GM12878 (cell line): Measurements from ENCODE around the gene ACSM5. TPM values are rescaled to one million over a fixed set of nuclear protein-coding genes. Genes with fewer than 3 reads are reported as not detected.
"Not testable (repeated sequence)": the region's sequence is repeated elsewhere in the genome, so short reads cannot be mapped to it uniquely, and the experiment has no call there.

ENCODE experiments used
- ATAC-seq: fragments of 200-7000 bp; cut with Tn5 transposase; 3 replicates; pipeline ENCODE4 v1.9.1; 2020; ENCODE audit warnings: mild to moderate bottlenecking, moderate library complexity
- BruUV-seq: library from RNA; stranded (reverse); fragments of 400-500 nt; replicated peaks from 2 replicates; lab custom pipeline; 2021; lab: Mats Ljungman, UMichigan
- CTCF ChIA-PET: fragments of 300-600 bp; sonication (Branson Sonifier 250); formaldehyde crosslinking; extraction: SDS; loops from one replicate; lab custom pipeline; 2021; ENCODE audit warnings: inconsistent platforms; lab: Yijun Ruan, JAX
- POLR2A ChIA-PET: fragments of 350-600 bp; formaldehyde crosslinking; extraction: SDS; loops from one replicate; lab custom pipeline; 2021; ENCODE audit warnings: inconsistent platforms; lab: Charles Lee
- RAD21 ChIA-PET: fragments of 300-600 bp; sonication (Branson Sonifier 250); formaldehyde crosslinking; loops from one replicate; lab custom pipeline; 2023; ENCODE audit warnings: antibody characterized with exemption; ENCODE audit not compliant: unreplicated experiment; lab: Charles Lee
- SMC1A ChIA-PET: fragments of 300-600 bp; sonication (Branson Sonifier 250); formaldehyde crosslinking; loops from one replicate; lab custom pipeline; 2023; ENCODE audit not compliant: unreplicated experiment, uncharacterized antibody; lab: Charles Lee
- DNase-seq: peaks from one replicate; pipeline ENCODE4 v3.0.0-alpha.2; 2011; ENCODE audit warnings: low read depth, low spot score
- FAIRE-seq: peaks from 3 replicates; lab custom pipeline; 2011; peaks lifted over from hg19 to GRCh38; lab: Jason Lieb, UNC
- H2AFZ ChIP-seq: 2 replicates; pipeline ENCODE4 v1.6.0; 2011; ENCODE audit warnings: low read depth, low read length, control low read depth; ENCODE audit not compliant: control insufficient read depth
- H3K27ac ChIP-seq: 2 replicates; pipeline ENCODE4 v1.5.1; 2011; ENCODE audit warnings: control low read depth; ENCODE audit not compliant: control insufficient read depth, insufficient read depth
- H3K27me3 ChIP-seq, 2 experiments: replicated peaks in 1 of 2; 2 replicates each; pipeline versions ENCODE4 v1.6.0 to v1.6.1; 2011; ENCODE audit warnings: low read length in 1 of 2; ENCODE audit not compliant: control insufficient read depth in 2 of 2, insufficient read depth in 2 of 2
- H3K36me3 ChIP-seq, 2 experiments: 2 replicates each; pipeline ENCODE4 v1.5.1; 2011; ENCODE audit warnings: low read length in 1 of 2; ENCODE audit not compliant: control insufficient read depth in 2 of 2, insufficient read depth in 2 of 2
- H3K4me1 ChIP-seq: 2 replicates; pipeline ENCODE4 v1.6.1; 2011; ENCODE audit warnings: mild to moderate bottlenecking, low read length, moderate library complexity, mixed read lengths; ENCODE audit not compliant: control insufficient read depth, insufficient read depth
- H3K4me2 ChIP-seq: 2 replicates; pipeline ENCODE4 v1.6.0; 2011; ENCODE audit warnings: control low read depth; ENCODE audit not compliant: control insufficient read depth, insufficient read depth
- H3K4me3 ChIP-seq: fragments of 200-600 bp; sonication (generic); 2 replicates; pipeline ENCODE4 v1.5.1; 2016
- H3K79me2 ChIP-seq: 2 replicates; pipeline ENCODE4 v1.6.0; 2011; ENCODE audit warnings: low read length; ENCODE audit not compliant: control insufficient read depth, insufficient read depth
- H3K9ac ChIP-seq: 2 replicates; pipeline ENCODE4 v1.8.0; 2011; ENCODE audit warnings: low read length, control low read depth, mixed read lengths; ENCODE audit not compliant: control insufficient read depth, insufficient read depth
- H3K9me3 ChIP-seq: replicated peaks from 3 replicates; pipeline ENCODE4 v1.5.1; 2011; ENCODE audit warnings: mild to moderate bottlenecking, low read length; ENCODE audit not compliant: control insufficient read depth, insufficient read depth
- H4K20me1 ChIP-seq: 2 replicates; pipeline ENCODE4 v1.6.0; 2011; ENCODE audit not compliant: control insufficient read depth, insufficient read depth
- WGBS: methylation state at CpG from one replicate; pipeline ENCODE4 v1.1.6; 2016; ENCODE audit warnings: low lambda C conversion rate; ENCODE audit not compliant: insufficient replicate concordance, insufficient coverage; ENCODE audit errors: missing lambda C conversion rate; 5-methylcytosine and 5-hydroxymethylcytosine counted together
- in situ Hi-C: fragments of 300-500 bp; cut with MboI; formaldehyde crosslinking; loops from 9 replicates; pipeline ENCODE4 v1.14.3; 2018; ENCODE audit warnings: mixed read lengths
- intact Hi-C: fragments of 100-400 bp; cut with micrococcal nuclease; formaldehyde crosslinking; loops from one replicate; pipeline ENCODE4 v1.14.2; 2022; ENCODE audit not compliant: unreplicated experiment
- polyA plus RNA-seq, 11 experiments: library from polyadenylated mRNA; depleted of rRNA in 4 of 11; unstranded in 6 of 11; stranded (reverse) in 5 of 11; fragments of >200 nt; fragmentation: Nextera tagmentation in 4 of 11; fragmentation: Illumina TruSeq in 1 of 11; extraction: Ambion mirVana in 4 of 11; extraction: Trizol in 1 of 11; gene quantifications; 1 replicate in 1 of 11; 2 replicates in 10 of 11; pipeline versions ENCODE4 v1.2.1 to v1.2.3, GENCODE V29; 2011 to 2016; ENCODE audit warnings: inconsistent platforms in 2 of 11, missing spikeins in 2 of 11, low read depth in 1 of 11
- total RNA-seq, 4 experiments: library from RNA; depleted of rRNA in 3 of 4; stranded (reverse); fragments of >200 nt in 3 of 4; fragmentation: Illumina TruSeq in 1 of 4; extraction: Trizol in 1 of 4; gene quantifications; 2 replicates each; pipeline versions ENCODE4 v1.2.1 to v1.2.3, GENCODE V29; 2013 to 2021

The ACSM5 gene
- total and polyA plus RNA-seq, 10 of the 15 experiments (the other 5 are each of a cell fraction or from before 2014, with no cell fraction given), result 0.07 to 0.54 (median 0.26) TPM; not detected in 3

GRCh38 chr16:20446652-20447393 lies 37.5 kb downstream of the ACSM5 start:
- H4K20me1 ChIP-seq, H3K4me3 ChIP-seq, intact Hi-C loops, H3K27ac ChIP-seq, H3K4me2 ChIP-seq, FAIRE-seq, BruUV-seq, H3K9me3 ChIP-seq, H3K79me2 ChIP-seq, DNase-seq, ATAC-seq, H3K4me1 ChIP-seq, POLR2A ChIA-PET, H2AFZ ChIP-seq, H3K27me3 ChIP-seq, H3K9ac ChIP-seq, in situ Hi-C loops, RAD21 ChIA-PET, SMC1A ChIA-PET, H3K36me3 ChIP-seq, CTCF ChIA-PET: not testable (repeated sequence)
- no CpG with 5 or more reads among the region's 3 CpGs for WGBS

GRCh38 chr16:20451364-20451763 lies 42.0 kb downstream of the ACSM5 start, which contains the start of gene ACSM2A:
ACSM2A (plus strand) TSS chr16:20451521; CDS start chr16:20460115, 8,594 bp downstream.
- H3K27ac ChIP-seq, SMC1A ChIA-PET, BruUV-seq, H4K20me1 ChIP-seq, ATAC-seq, H3K27me3 ChIP-seq, H3K4me3 ChIP-seq, H3K79me2 ChIP-seq, in situ Hi-C loops, H3K4me1 ChIP-seq, H3K9ac ChIP-seq, intact Hi-C loops, H3K9me3 ChIP-seq, H3K4me2 ChIP-seq, FAIRE-seq, RAD21 ChIA-PET, POLR2A ChIA-PET, H2AFZ ChIP-seq, H3K36me3 ChIP-seq, DNase-seq: not testable (repeated sequence)
- WGBS, result 0% methylated on average over 1 of the region's 1 CpG
- CTCF ChIA-PET, result interaction anchor here (0.6 kb wide), 1 partner anchor 10 kb away, joined by 3 read pairs; no protein-coding TSS in a partner anchor

- intact Hi-C loops, FAIRE-seq, BruUV-seq, RAD21 ChIA-PET, H3K36me3 ChIP-seq, H3K79me2 ChIP-seq, H4K20me1 ChIP-seq, H3K27me3 ChIP-seq, in situ Hi-C loops, H3K4me1 ChIP-seq, POLR2A ChIA-PET, CTCF ChIA-PET, H2AFZ ChIP-seq, H3K9me3 ChIP-seq, H3K4me3 ChIP-seq, SMC1A ChIA-PET, DNase-seq, ATAC-seq, H3K4me2 ChIP-seq, H3K9ac ChIP-seq, H3K27ac ChIP-seq: not testable (repeated sequence)
- WGBS, result 0% methylated on average over 3 of the region's 5 CpGs
Observed at GRCh38 chr16:20453633-20454032, 44.3 kb downstream of the ACSM5 start.

GRCh38 chr16:20459227-20459626 lies 49.9 kb downstream of the ACSM5 start:
- H3K27me3 ChIP-seq, SMC1A ChIA-PET, FAIRE-seq, CTCF ChIA-PET, H2AFZ ChIP-seq, H3K4me1 ChIP-seq, H3K79me2 ChIP-seq, H3K36me3 ChIP-seq, H3K9me3 ChIP-seq, H3K9ac ChIP-seq, POLR2A ChIA-PET, in situ Hi-C loops, ATAC-seq, H3K4me3 ChIP-seq, H3K4me2 ChIP-seq, intact Hi-C loops, BruUV-seq, DNase-seq, H4K20me1 ChIP-seq, H3K27ac ChIP-seq, RAD21 ChIA-PET: not testable (repeated sequence)
- WGBS, result 63% methylated on average over 2 of the region's 2 CpGs
